KOPT-K1 (cell line): ENCODE measurements around the gene CAMK1D.

Experiments
- H3K27ac ChIP-seq: fragments of 200-600 bp; sonication (generic); 2 replicates; pipeline ENCODE4 v1.5.1; 2016; ENCODE audit warnings: antibody characterized with exemption, mild to moderate bottlenecking, low read depth, low read length; ENCODE audit not compliant: poor library complexity, severe bottlenecking
- H3K36me3 ChIP-seq: fragments of 200-600 bp; sonication (generic); 2 replicates; pipeline ENCODE4 v1.5.1; 2017; ENCODE audit warnings: antibody characterized with exemption, mild to moderate bottlenecking, low read length, moderate library complexity; ENCODE audit not compliant: insufficient read depth
- H3K9me3 ChIP-seq: fragments of 200-600 bp; sonication (generic); 2 replicates; pipeline ENCODE4 v1.5.1; 2017; ENCODE audit warnings: antibody characterized with exemption, low read length, mild to moderate bottlenecking; ENCODE audit not compliant: insufficient read depth, poor library complexity, severe bottlenecking

The CAMK1D gene

GRCh38 chr10:12787297-12787696 is 437.9 kb downstream of the CAMK1D start:
- H3K27ac ChIP-seq, result no peak overlapping the region
- no peaks in the 10 kb centered on the region for H3K36me3 ChIP-seq
- H3K9me3 ChIP-seq, result no peaks in the 10 kb centered on the region

DNA sequence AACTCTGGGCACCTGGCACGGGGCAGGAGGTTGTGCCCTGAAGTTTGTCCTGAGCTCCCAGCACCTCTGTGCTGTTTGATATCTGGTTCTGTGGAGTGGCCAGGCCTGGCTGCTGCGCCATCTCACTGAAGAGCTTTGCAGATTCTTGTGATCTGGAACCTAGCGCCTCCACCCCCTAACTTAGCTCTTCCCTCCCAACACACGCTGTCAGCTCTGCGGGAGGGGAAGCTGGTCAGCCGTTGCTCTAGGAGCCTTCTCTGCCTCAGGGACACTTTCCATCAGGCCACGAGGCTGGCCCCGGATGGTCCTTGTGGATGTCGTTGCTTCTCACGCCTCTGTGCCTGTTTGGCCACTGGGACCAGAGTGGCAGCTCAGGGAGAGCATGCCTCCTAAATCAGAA is 438.9 kb downstream of the CAMK1D start:
- no peaks in the 10 kb centered on the region for H3K9me3 ChIP-seq
- no peak overlapping the region for H3K27ac ChIP-seq
- H3K36me3 ChIP-seq, result no peaks in the 10 kb centered on the region

DNA sequence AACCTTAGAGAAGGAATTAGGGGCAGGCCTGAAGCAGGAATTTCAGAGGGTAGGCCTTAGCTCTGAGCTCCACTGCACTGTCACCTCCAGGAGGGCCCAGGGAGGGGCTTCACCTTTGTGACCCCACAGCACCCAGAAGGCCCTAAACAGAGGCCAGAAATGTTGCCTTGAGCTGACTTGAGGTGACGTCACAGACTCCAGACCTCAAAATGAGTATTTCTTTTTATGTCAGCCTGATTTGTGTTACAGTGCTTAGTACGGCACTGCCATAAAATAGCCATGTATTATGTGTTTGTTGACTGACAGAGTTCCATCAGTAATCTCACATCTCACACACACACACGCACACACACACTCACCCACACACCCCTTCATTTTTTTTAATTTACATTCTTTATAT is 440.9 kb downstream of the CAMK1D start:
- Histone ChIP-seq H3K27ac (no peak overlapping the region), H3K36me3 (no peaks in the 10 kb centered on the region), H3K9me3 (no peaks in the 10 kb centered on the region)

GRCh38 chr10:12791728-12792127 is 442.4 kb downstream of the CAMK1D start:
- no peaks in the 10 kb centered on the region for H3K36me3 ChIP-seq
- no peaks in the 10 kb centered on the region for H3K9me3 ChIP-seq

DNA sequence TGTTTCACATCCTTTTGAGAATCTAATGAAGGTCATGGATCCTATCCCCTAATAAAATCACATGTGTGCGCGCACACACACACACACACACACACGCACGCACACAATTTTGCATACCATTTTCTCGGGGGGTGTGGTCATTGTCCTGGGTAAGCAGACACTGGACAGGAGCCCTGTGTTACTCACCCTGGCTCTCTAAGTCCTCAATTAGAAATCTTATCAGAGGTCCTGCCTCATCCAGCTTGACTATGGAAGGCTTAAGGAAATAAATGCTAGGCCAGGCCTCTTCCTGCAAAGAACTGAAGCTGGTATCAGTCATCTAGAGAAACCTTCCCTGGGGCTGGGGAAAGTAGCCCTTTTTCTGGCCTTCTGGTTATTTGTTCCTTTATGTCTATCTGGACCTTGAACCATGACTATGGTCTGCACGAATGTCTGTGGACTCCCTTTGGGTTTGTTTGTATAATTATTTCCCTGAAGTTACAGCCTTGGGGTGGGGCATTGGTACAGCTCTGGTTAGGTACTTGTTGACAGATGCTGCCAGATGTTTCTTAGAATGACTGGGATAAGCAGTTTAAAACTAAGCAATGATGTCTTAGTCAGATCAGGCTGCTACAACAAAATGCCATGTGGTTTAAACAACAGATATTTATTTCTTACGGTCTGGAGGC is 443.7 kb downstream of the CAMK1D start:
- H3K9me3 ChIP-seq, result no peaks in the 10 kb centered on the region
- H3K36me3 ChIP-seq, result no peaks in the 10 kb centered on the region
- H3K27ac ChIP-seq, result no peak overlapping the region

More at GRCh38 chr10:12791728-12792127, 442.4 kb downstream of the CAMK1D start:
- H3K27ac ChIP-seq, result no peak overlapping the region

GRCh38 chr10:12795315-12796110 is 446.2 kb downstream of the CAMK1D start:
- Histone ChIP-seq H3K27ac (no peak overlapping the region), H3K36me3 (no peaks in the 10 kb centered on the region), H3K9me3 (no peaks in the 10 kb centered on the region)

GRCh38 chr10:12796401-12797160 is 447.2 kb downstream of the CAMK1D start:
- no peaks in the 10 kb centered on the region for H3K9me3 ChIP-seq
- no peak overlapping the region for H3K27ac ChIP-seq
- no peaks in the 10 kb centered on the region for H3K36me3 ChIP-seq

GRCh38 chr10:12797471-12798262 is 448.3 kb downstream of the CAMK1D start:
- Histone ChIP-seq H3K9me3 (no peaks in the 10 kb centered on the region), H3K27ac (no peak overlapping the region), H3K36me3 (no peaks in the 10 kb centered on the region)

- H3K36me3 ChIP-seq, result no peaks in the 10 kb centered on the region
- no peaks in the 10 kb centered on the region for H3K9me3 ChIP-seq
- H3K27ac ChIP-seq, result no peak overlapping the region
These were observed 449.8 kb downstream of the CAMK1D start for GRCh38 chr10:12799144-12799543.

GRCh38 chr10:12799714-12800113 is 450.4 kb downstream of the CAMK1D start:
- no peaks in the 10 kb centered on the region for H3K36me3 ChIP-seq
- H3K9me3 ChIP-seq, result no peaks in the 10 kb centered on the region
- no peak overlapping the region for H3K27ac ChIP-seq

- no peaks in the 10 kb centered on the region for H3K36me3 ChIP-seq
- H3K9me3 ChIP-seq, result no peaks in the 10 kb centered on the region
- H3K27ac ChIP-seq, result no peak overlapping the region
These were observed 451.0 kb downstream of the CAMK1D start for GRCh38 chr10:12800302-12800701.

- H3K36me3 ChIP-seq, result no peaks in the 10 kb centered on the region
- H3K9me3 ChIP-seq, result no peaks in the 10 kb centered on the region
- no peak overlapping the region for H3K27ac ChIP-seq
These were observed 452.1 kb downstream of the CAMK1D start for GRCh38 chr10:12801214-12802087.

DNA sequence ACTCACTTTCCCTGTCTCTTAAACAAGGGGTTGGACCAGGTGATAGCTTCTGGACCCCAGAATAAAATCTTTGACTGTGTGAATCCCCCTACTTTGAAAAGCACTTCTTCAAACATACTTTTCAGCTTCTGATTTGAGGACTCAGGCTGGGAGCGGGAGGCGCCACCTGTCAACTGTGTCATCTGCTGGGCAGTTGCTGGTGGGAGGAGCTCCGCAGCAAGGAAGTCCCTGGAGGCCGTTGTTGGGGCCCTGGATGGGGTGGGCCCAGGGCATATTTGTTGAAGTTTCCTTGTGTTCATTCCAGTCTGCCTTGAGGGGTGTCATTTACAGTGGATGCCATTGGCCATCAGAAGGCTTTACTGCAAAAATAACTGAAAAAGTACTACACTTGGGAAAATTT is 454.4 kb downstream of the CAMK1D start:
- H3K9me3 ChIP-seq, result no peaks in the 10 kb centered on the region
- H3K27ac ChIP-seq, result no peak overlapping the region
- H3K36me3 ChIP-seq, result no peaks in the 10 kb centered on the region
